HEK293 (cell line): ENCODE measurements around the gene PSAP.

Source experiments
- CTCF ChIA-PET: fragments of 350-600 bp; formaldehyde crosslinking; extraction: SDS; loops from one replicate; lab custom pipeline; 2021; ENCODE audit warnings: antibody characterized with exemption; lab: Yijun Ruan, JAX
- POLR2A ChIA-PET: fragments of 300-600 bp; formaldehyde crosslinking; extraction: SDS; loops from one replicate; lab custom pipeline; 2020; ENCODE audit warnings: antibody characterized with exemption, inconsistent platforms; lab: Yijun Ruan, JAX
- H3K27ac ChIP-seq: fragments of 200-500 bp; sonication (Bioruptor generic); 2 replicates; pipeline ENCODE4 v1.5.1; 2014; ENCODE audit warnings: low read depth, low read length, control low read depth, inconsistent platforms; ENCODE audit errors: extremely low read depth
- H3K36me3 ChIP-seq, 2 experiments: fragments of 200-500 bp in 1 of 2; sonication (Bioruptor generic) in 1 of 2; 1 replicate in 1 of 2; 2 replicates in 1 of 2; pipeline ENCODE4 v1.5.1; 2014 to 2017; ENCODE audit warnings: inconsistent platforms in 2 of 2, low read length in 2 of 2; ENCODE audit not compliant: control insufficient read depth in 2 of 2, insufficient read depth in 1 of 2
- H3K4me1 ChIP-seq: fragments of 200-500 bp; sonication (Bioruptor generic); 2 replicates; pipeline ENCODE4 v1.5.1; 2014; ENCODE audit warnings: mild to moderate bottlenecking, low read length, inconsistent platforms; ENCODE audit not compliant: control insufficient read depth, insufficient read depth
- H3K4me3 ChIP-seq: 2 replicates; pipeline ENCODE4 v1.5.1; 2011; ENCODE audit warnings: low read depth, mild to moderate bottlenecking, control low read depth, low read length, moderate library complexity
- H3K9me3 ChIP-seq: fragments of 200-500 bp; sonication (Bioruptor generic); 2 replicates; pipeline ENCODE4 v1.5.1; 2014; ENCODE audit warnings: low read depth, low read length, inconsistent platforms; ENCODE audit not compliant: control insufficient read depth, insufficient read depth
- BCL11A ChIP-seq: fragments of 450-650 bp; formaldehyde crosslinking; IDR thresholded peaks from 2 replicates; pipeline ENCODE4 v1.5.1; 2016; ENCODE audit warnings: low read depth, missing biosample characterization, missing genetic modification characterization
- GLIS2 ChIP-seq: fragments of 450-650 bp; formaldehyde crosslinking; IDR thresholded peaks from 2 replicates; pipeline ENCODE4 v1.5.1; 2016; ENCODE audit warnings: missing biosample characterization, missing genetic modification characterization
- HOXC10 ChIP-seq: sonication (generic); formaldehyde crosslinking; IDR thresholded peaks from 2 replicates; pipeline ENCODE4 v1.8.1; 2023; ENCODE audit warnings: mild to moderate bottlenecking, missing genetic modification reagents
- IKZF3 ChIP-seq: fragments of 450-650 bp; IDR thresholded peaks from 2 replicates; pipeline ENCODE4 v1.5.0; 2018; ENCODE audit warnings: missing biosample characterization, mild to moderate bottlenecking, missing genetic modification characterization, moderate library complexity
- KLF1 ChIP-seq: fragments of 450-650 bp; formaldehyde crosslinking; IDR thresholded peaks from 2 replicates; pipeline ENCODE4 v1.5.1; 2016; ENCODE audit warnings: missing biosample characterization, missing genetic modification characterization
- KLF10 ChIP-seq: fragments of 450-650 bp; IDR thresholded peaks from 2 replicates; pipeline ENCODE4 v1.5.1; 2018; ENCODE audit warnings: missing biosample characterization, mild to moderate bottlenecking, missing genetic modification characterization
- KLF9 ChIP-seq: fragments of 450-650 bp; formaldehyde crosslinking; IDR thresholded peaks from 2 replicates; pipeline ENCODE4 v1.5.1; 2016; ENCODE audit warnings: missing biosample characterization, missing genetic modification characterization, low read depth
- PATZ1 ChIP-seq: fragments of 450-650 bp; formaldehyde crosslinking; IDR thresholded peaks from 2 replicates; pipeline ENCODE4 v1.5.1; 2016; ENCODE audit warnings: missing biosample characterization, missing genetic modification characterization
- PRDM6 ChIP-seq: fragments of 450-650 bp; formaldehyde crosslinking; IDR thresholded peaks from 2 replicates; pipeline ENCODE4 v1.5.1; 2017; ENCODE audit warnings: missing biosample characterization, missing genetic modification characterization
- ZBTB10 ChIP-seq: fragments of 450-650 bp; formaldehyde crosslinking; IDR thresholded peaks from 2 replicates; pipeline ENCODE4 v1.5.1; 2016; ENCODE audit warnings: missing biosample characterization, missing genetic modification characterization
- ZBTB26 ChIP-seq: fragments of 450-650 bp; formaldehyde crosslinking; optimal IDR thresholded peaks from 2 replicates; pipeline ENCODE3; 2016; ENCODE audit warnings: missing biosample characterization, mild to moderate bottlenecking, missing genetic modification characterization
- ZFHX2 ChIP-seq: fragments of 450-650 bp; formaldehyde crosslinking; conservative IDR thresholded peaks from 2 replicates; pipeline ENCODE4 v1.5.1; 2016; ENCODE audit warnings: missing biosample characterization, missing genetic modification characterization
- ZNF2 ChIP-seq: fragments of 450-650 bp; formaldehyde crosslinking; IDR thresholded peaks from 2 replicates; pipeline ENCODE4 v1.5.1; 2016; ENCODE audit warnings: missing biosample characterization, missing genetic modification characterization
- ZNF280D ChIP-seq: fragments of 450-650 bp; formaldehyde crosslinking; IDR thresholded peaks from 2 replicates; pipeline ENCODE4 v1.5.1; 2016; ENCODE audit warnings: missing biosample characterization, missing genetic modification characterization
- ZNF362 ChIP-seq: fragments of 450-650 bp; formaldehyde crosslinking; IDR thresholded peaks from 2 replicates; pipeline ENCODE4 v1.5.1; 2016; ENCODE audit warnings: missing biosample characterization, missing genetic modification characterization
- ZNF530 ChIP-seq: fragments of 450-650 bp; formaldehyde crosslinking; IDR thresholded peaks from 2 replicates; pipeline ENCODE4 v1.5.1; 2016; ENCODE audit warnings: low read depth, missing biosample characterization, missing genetic modification characterization
- ZNF561 ChIP-seq: fragments of 450-650 bp; IDR thresholded peaks from 2 replicates; pipeline ENCODE4 v1.5.1; 2018; ENCODE audit warnings: missing biosample characterization, missing genetic modification characterization, borderline replicate concordance
- ZNF692 ChIP-seq: fragments of 450-650 bp; formaldehyde crosslinking; IDR thresholded peaks from 2 replicates; pipeline ENCODE4 v1.5.1; 2016; ENCODE audit warnings: missing biosample characterization, missing genetic modification characterization
- ZSCAN18 ChIP-seq: fragments of 450-650 bp; formaldehyde crosslinking; IDR thresholded peaks from 2 replicates; pipeline ENCODE4 v1.5.1; 2016; ENCODE audit warnings: missing biosample characterization, missing genetic modification characterization

Gene PSAP

GRCh38 chr10:71773221-71773971 is 77.7 kb downstream of the PSAP start, which contains the start of gene VSIR:
TSS of gene VSIR (minus strand) at chr10:71773520. CDS start at chr10:71773439, 81 bp downstream.
- H3K4me3 ChIP-seq, result peak within 1 kb of the TSS; percentile 39
- no peaks in the 10 kb centered on the region; the same call in 1 of the 2 replicates for H3K4me1 ChIP-seq
- ChIA-PET POLR2A (interaction anchor here (1.2 to 1.3 kb wide), 2 partner anchors 10 to 32 kb away, joined by 3 to 4 read pairs; no protein-coding TSS in a partner anchor), CTCF (interaction anchor here (0.5 to 2.7 kb wide), 27 partner anchors 9 to 1398 kb away, joined by 3 to 17 read pairs (median 4); partner anchors contain the start of gene ASCC1)
- H3K9me3 ChIP-seq, result no peaks in the 10 kb centered on the region
- no peaks in the 10 kb centered on the region for H3K36me3 ChIP-seq
- no peak within 1 kb of the TSS for H3K27ac ChIP-seq
- peak; percentile 51 for TF ChIP-seq ZBTB26 (tag by site-specific recombination)
- TF ChIP-seq ZBTB10 (tag by site-specific recombination), result no peak
- TF ChIP-seq ZNF2 (tag by site-specific recombination), result no peak
- peak; percentile 85 for TF ChIP-seq GLIS2 (tag by site-specific recombination)
- TF ChIP-seq IKZF3 (tag by site-specific recombination), result peak; percentile 51
- TF ChIP-seq ZNF561 (tag by site-specific recombination), result no peak; the same call in 1 of the 2 replicates
- no peak for TF ChIP-seq ZNF362 (tag by site-specific recombination)
- no peak for TF ChIP-seq ZNF530
- no peak for TF ChIP-seq ZNF280D (tag by site-specific recombination)
- TF ChIP-seq KLF9 (tag by site-specific recombination), result peak; percentile 60
- TF ChIP-seq BCL11A, result no peak
- peak; percentile 74 for TF ChIP-seq KLF1
- no peak for TF ChIP-seq HOXC10
- TF ChIP-seq KLF10, result peak; percentile 79
- TF ChIP-seq ZSCAN18, result no peak
- TF ChIP-seq ZFHX2 (tag by site-specific recombination), result peak; percentile 95
- peak; percentile 68 for TF ChIP-seq PATZ1
- no peak for TF ChIP-seq PRDM6 (tag by site-specific recombination)
- peak; percentile 56; the same call in 1 of the 2 replicates for TF ChIP-seq ZNF692 (tag by site-specific recombination)
